ENCODE measurements around the gene INPP5J. TPM values are rescaled to one million over a fixed set of nuclear protein-coding genes. Genes with fewer than 3 reads are reported as not detected.
"Not testable (repeated sequence)": the region's sequence is repeated elsewhere in the genome, so short reads cannot be mapped to it uniquely, and the experiment has no call there.

INPP5J gene
- 15.1 TPM for polyA plus RNA-seq
- long read RNA-seq, donor 1, result 0 reads
- long read RNA-seq, donor 2, result 0 reads
- long read RNA-seq, donor 3, result 0 reads
- long read RNA-seq, donor 4, partial matches to known transcripts, result 0 of 1 reads
- long read RNA-seq, donor 4, other reads (novel, unspliced or antisense), result 0 of 1 reads
- long read RNA-seq, donor 5, partial matches to known transcripts, result 0 of 1 reads
- long read RNA-seq, donor 5, other reads (novel, unspliced or antisense), result 0 of 1 reads
- long read RNA-seq, donor 6, partial matches to known transcripts, result 5 of 11 reads
- long read RNA-seq, donor 6, other reads (novel, unspliced or antisense), result 0 of 11 reads
- long read RNA-seq, donor 7, partial matches to known transcripts, result 0 of 2 reads
- long read RNA-seq, donor 7, other reads (novel, unspliced or antisense), result 0 of 2 reads
- long read RNA-seq, donor 8, partial matches to known transcripts, result 0 of 3 reads
- long read RNA-seq, donor 8, other reads (novel, unspliced or antisense), result 0 of 3 reads
- long read RNA-seq, donor 9, result 0 reads
- long read RNA-seq, donor 10, partial matches to known transcripts, result 0 of 2 reads
- long read RNA-seq, donor 10, other reads (novel, unspliced or antisense), result 0 of 2 reads
- long read RNA-seq, donor 11, partial matches to known transcripts, result 0 of 2 reads
- long read RNA-seq, donor 11, other reads (novel, unspliced or antisense), result 0 of 2 reads

DNA sequence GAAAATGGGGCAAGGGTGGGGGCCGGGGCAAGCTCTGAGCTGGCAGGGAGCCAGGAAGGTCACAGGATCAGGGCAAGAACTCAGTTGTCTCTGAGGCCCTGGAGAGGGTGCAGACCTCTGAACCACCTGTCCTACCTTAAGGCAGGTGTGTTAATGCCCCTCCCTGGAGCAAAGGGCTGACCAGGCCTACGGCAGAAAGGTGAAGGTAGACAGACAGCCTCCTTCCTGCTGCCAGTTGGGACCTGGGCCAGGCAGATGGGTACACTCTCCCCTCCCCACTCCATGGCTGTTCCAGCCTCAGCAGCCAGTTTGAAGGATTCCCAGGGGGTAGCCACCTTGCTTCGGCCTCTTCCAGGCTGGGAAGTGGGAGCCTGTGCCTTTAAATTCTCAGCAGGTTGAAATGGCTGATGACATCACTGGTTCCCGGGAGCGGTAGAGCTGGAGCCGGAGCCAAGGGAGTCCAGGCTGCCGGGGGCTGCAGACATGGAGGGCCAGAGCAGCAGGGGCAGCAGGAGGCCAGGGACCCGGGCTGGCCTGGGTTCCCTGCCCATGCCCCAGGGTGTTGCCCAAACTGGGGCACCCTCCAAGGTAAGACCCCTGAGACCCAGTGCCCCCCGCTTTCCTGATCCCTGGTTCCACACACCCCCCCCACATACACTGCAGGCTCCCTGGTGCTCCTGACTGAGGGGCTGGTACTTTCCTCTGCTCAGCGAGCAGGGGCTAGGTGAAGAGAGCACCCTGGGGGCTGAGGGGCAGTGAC is at the start of gene INPP5J:
Gene INPP5J (plus strand): TSS at position 435 of the 760 bp plus-strand sequence. CDS start 49 bp downstream, at position 484.
- Histone ChIP-seq H3K36me3 (ENCODE audit: control insufficient read depth, insufficient read depth, low read length) (no peaks in the 10 kb centered on the region), H3K27me3 (ENCODE audit: control insufficient read depth, insufficient read depth, low read length) (no peaks in the 10 kb centered on the region), H3K4me3 (ENCODE audit: low read length) (peak within 1 kb of the TSS; percentile 67), H3K4me1 (ENCODE audit: control insufficient read depth, insufficient read depth, low read length) (peaks cover 22% of the 10 kb centered on the region), H3K27ac (ENCODE audit: low read length) (peak within 1 kb of the TSS; percentile 93), H3K9me3 (ENCODE audit: control insufficient read depth, low read depth, low read length) (no peaks in the 10 kb centered on the region)
- DNase-seq, result peak; percentile 88 to 97
- WGBS (ENCODE audit: insufficient coverage, low lambda C conversion rate), result no CpG with 5 or more reads among the region's 10 CpGs

- H3K4me3 ChIP-seq (ENCODE audit: low read length); DNase-seq; H3K27ac ChIP-seq (ENCODE audit: low read length); H3K4me1 ChIP-seq (ENCODE audit: control insufficient read depth, insufficient read depth, low read length); H3K27me3 ChIP-seq (ENCODE audit: control insufficient read depth, insufficient read depth, low read length); H3K9me3 ChIP-seq (ENCODE audit: control insufficient read depth, low read depth, low read length); H3K36me3 ChIP-seq (ENCODE audit: control insufficient read depth, insufficient read depth, low read length): not testable (repeated sequence)
- no CpG with 5 or more reads among the region's 9 CpGs for WGBS (ENCODE audit: insufficient coverage, low lambda C conversion rate)
Observed at GRCh38 chr22:31073125-31073524, 49.6 kb upstream of the INPP5J start.

- WGBS (ENCODE audit: insufficient coverage, low lambda C conversion rate), result no CpG with 5 or more reads among the region's 5 CpGs
- not testable (repeated sequence) for H3K4me3 ChIP-seq (ENCODE audit: low read length); H3K36me3 ChIP-seq (ENCODE audit: control insufficient read depth, insufficient read depth, low read length); H3K9me3 ChIP-seq (ENCODE audit: control insufficient read depth, low read depth, low read length); H3K27me3 ChIP-seq (ENCODE audit: control insufficient read depth, insufficient read depth, low read length); H3K27ac ChIP-seq (ENCODE audit: low read length); DNase-seq
- H3K4me1 ChIP-seq (ENCODE audit: control insufficient read depth, insufficient read depth, low read length), result peaks cover 11% of the 10 kb centered on the region
Observed at GRCh38 chr22:31073545-31074145, 49.1 kb upstream of the INPP5J start.

GRCh38 chr22:31075961-31076360 is 46.8 kb upstream of the INPP5J start:
- H3K4me3 ChIP-seq (ENCODE audit: low read length), result no peak overlapping the region
- H3K4me1 ChIP-seq (ENCODE audit: control insufficient read depth, insufficient read depth, low read length), result peaks cover 29% of the 10 kb centered on the region
- H3K36me3 ChIP-seq (ENCODE audit: control insufficient read depth, insufficient read depth, low read length), result no peaks in the 10 kb centered on the region
- peak overlapping the region; percentile 36 for H3K27ac ChIP-seq (ENCODE audit: low read length)
- no peaks in the 10 kb centered on the region for H3K27me3 ChIP-seq (ENCODE audit: control insufficient read depth, insufficient read depth, low read length)
- DNase-seq, result peak in 1 of 2 donors; percentile 62
- no peaks in the 10 kb centered on the region for H3K9me3 ChIP-seq (ENCODE audit: control insufficient read depth, low read depth, low read length)
- WGBS (ENCODE audit: insufficient coverage, low lambda C conversion rate), result no CpG with 5 or more reads among the region's 15 CpGs

DNA sequence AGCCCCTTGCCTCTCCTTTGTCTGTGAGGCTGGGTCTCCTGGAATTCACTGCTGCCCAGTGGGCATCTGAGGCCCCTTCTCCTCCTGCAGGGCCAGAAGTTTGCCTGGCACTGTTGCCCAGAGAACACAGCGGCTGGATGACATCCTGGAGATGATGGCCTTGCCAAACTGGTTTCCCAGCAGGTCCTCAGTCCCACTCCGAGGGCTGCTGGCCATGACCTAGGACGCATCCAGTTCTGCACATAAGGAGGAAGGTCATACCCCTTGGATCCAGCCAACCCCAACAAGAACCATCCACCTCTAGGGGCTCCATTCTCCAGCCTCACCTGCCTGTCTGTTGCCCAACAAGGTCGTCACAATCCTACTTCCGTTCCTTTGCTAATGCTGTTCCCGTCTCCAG is 45.1 kb upstream of the INPP5J start:
- no peaks in the 10 kb centered on the region for H3K36me3 ChIP-seq (ENCODE audit: control insufficient read depth, insufficient read depth, low read length)
- DNase-seq, result no peak
- no peak overlapping the region for H3K4me3 ChIP-seq (ENCODE audit: low read length)
- WGBS (ENCODE audit: insufficient coverage, low lambda C conversion rate), result no CpG with 5 or more reads among the region's 6 CpGs
- no peaks in the 10 kb centered on the region for H3K27me3 ChIP-seq (ENCODE audit: control insufficient read depth, insufficient read depth, low read length)
- no peaks in the 10 kb centered on the region for H3K9me3 ChIP-seq (ENCODE audit: control insufficient read depth, low read depth, low read length)
- H3K27ac ChIP-seq (ENCODE audit: low read length), result peak overlapping the region; percentile 87
- peaks cover 41% of the 10 kb centered on the region for H3K4me1 ChIP-seq (ENCODE audit: control insufficient read depth, insufficient read depth, low read length)

DNA sequence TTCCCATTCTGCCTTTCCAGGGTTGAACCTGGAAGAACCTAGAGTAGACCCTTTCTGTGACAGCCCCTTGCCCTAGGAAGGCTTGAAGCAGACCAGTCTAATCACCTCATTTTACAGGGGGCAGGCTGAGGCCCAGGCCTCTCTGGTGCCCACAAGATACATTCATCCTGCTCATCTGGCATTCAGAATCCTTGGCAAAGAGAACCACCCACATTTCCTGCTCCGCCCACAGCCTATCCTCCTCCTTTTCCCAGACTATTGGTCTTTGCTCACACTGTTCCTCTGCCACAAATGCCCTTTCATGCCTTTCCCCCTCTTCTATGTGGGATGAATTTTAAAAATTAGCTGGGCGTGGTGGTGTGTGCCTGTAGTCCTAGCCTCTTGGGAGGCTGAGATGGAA is 44.4 kb upstream of the INPP5J start:
- peak in 1 of 2 donors; percentile 57 for DNase-seq
- H3K27ac ChIP-seq (ENCODE audit: low read length), result peak overlapping the region; percentile 87
- H3K4me3 ChIP-seq (ENCODE audit: low read length); H3K27me3 ChIP-seq (ENCODE audit: control insufficient read depth, insufficient read depth, low read length); H3K9me3 ChIP-seq (ENCODE audit: control insufficient read depth, low read depth, low read length); H3K36me3 ChIP-seq (ENCODE audit: control insufficient read depth, insufficient read depth, low read length): not testable (repeated sequence)
- WGBS (ENCODE audit: insufficient coverage, low lambda C conversion rate), result no CpG with 5 or more reads among the region's 2 CpGs
- peaks cover 48% of the 10 kb centered on the region for H3K4me1 ChIP-seq (ENCODE audit: control insufficient read depth, insufficient read depth, low read length)

- DNase-seq, result peak; percentile 95 to 98
- Histone ChIP-seq H3K27ac (ENCODE audit: low read length) (peak overlapping the region; percentile 87), H3K4me3 (ENCODE audit: low read length) (no peak overlapping the region), H3K9me3 (ENCODE audit: control insufficient read depth, low read depth, low read length) (no peaks in the 10 kb centered on the region), H3K36me3 (ENCODE audit: control insufficient read depth, insufficient read depth, low read length) (peaks cover 11% of the 10 kb centered on the region), H3K4me1 (ENCODE audit: control insufficient read depth, insufficient read depth, low read length) (peaks cover 55% of the 10 kb centered on the region), H3K27me3 (ENCODE audit: control insufficient read depth, insufficient read depth, low read length) (no peaks in the 10 kb centered on the region)
- WGBS (ENCODE audit: insufficient coverage, low lambda C conversion rate), result no CpG with 5 or more reads among the region's 12 CpGs
Observed at GRCh38 chr22:31079095-31079642, 43.6 kb upstream of the INPP5J start.

GRCh38 chr22:31080164-31080847 is 42.5 kb upstream of the INPP5J start:
- no peak for DNase-seq
- H3K4me1 ChIP-seq (ENCODE audit: control insufficient read depth, insufficient read depth, low read length), result peaks cover 58% of the 10 kb centered on the region
- no peaks in the 10 kb centered on the region for H3K27me3 ChIP-seq (ENCODE audit: control insufficient read depth, insufficient read depth, low read length)
- no peaks in the 10 kb centered on the region for H3K9me3 ChIP-seq (ENCODE audit: control insufficient read depth, low read depth, low read length)
- H3K36me3 ChIP-seq (ENCODE audit: control insufficient read depth, insufficient read depth, low read length), result peaks cover 14% of the 10 kb centered on the region
- WGBS (ENCODE audit: insufficient coverage, low lambda C conversion rate), result no CpG with 5 or more reads among the region's 5 CpGs
- H3K4me3 ChIP-seq (ENCODE audit: low read length), result peak overlapping the region; percentile 92
- peak overlapping the region; percentile 87 for H3K27ac ChIP-seq (ENCODE audit: low read length)

GRCh38 chr22:31080848-31081649 is 41.7 kb upstream of the INPP5J start, which contains the start of gene SMTN:
Gene SMTN, plus strand, starts transcription at chr22:31081318. Its CDS starts 1,941 bp downstream, at chr22:31083259.
- Histone ChIP-seq H3K27ac (ENCODE audit: low read length) (peak within 1 kb of the TSS; percentile 87), H3K27me3 (ENCODE audit: control insufficient read depth, insufficient read depth, low read length) (no peaks in the 10 kb centered on the region)

More at GRCh38 chr22:31080848-31081649, 41.7 kb upstream of the INPP5J start, which contains the start of gene SMTN:
- Histone ChIP-seq H3K9me3 (ENCODE audit: control insufficient read depth, low read depth, low read length) (no peaks in the 10 kb centered on the region), H3K4me1 (ENCODE audit: control insufficient read depth, insufficient read depth, low read length) (peaks cover 58% of the 10 kb centered on the region), H3K36me3 (ENCODE audit: control insufficient read depth, insufficient read depth, low read length) (peaks cover 19% of the 10 kb centered on the region), H3K4me3 (ENCODE audit: low read length) (peak within 1 kb of the TSS; percentile 92)
- no CpG with 5 or more reads among the region's 63 CpGs for whole genome bisulfite sequencing (ENCODE audit: insufficient coverage, low lambda C conversion rate)
- DNase-seq, result peak; percentile 94 to 96

Data from large intestine (tissue), 12 donors.